ENCODE measurements around the gene SQOR. TPM values are rescaled to one million over a fixed set of nuclear protein-coding genes. Genes with fewer than 3 reads are reported as not detected.

Gene SQOR
- total RNA-seq, 4 donors from 2014 or later = 49.8 to 56.6 (median 55.2) TPM

DNA sequence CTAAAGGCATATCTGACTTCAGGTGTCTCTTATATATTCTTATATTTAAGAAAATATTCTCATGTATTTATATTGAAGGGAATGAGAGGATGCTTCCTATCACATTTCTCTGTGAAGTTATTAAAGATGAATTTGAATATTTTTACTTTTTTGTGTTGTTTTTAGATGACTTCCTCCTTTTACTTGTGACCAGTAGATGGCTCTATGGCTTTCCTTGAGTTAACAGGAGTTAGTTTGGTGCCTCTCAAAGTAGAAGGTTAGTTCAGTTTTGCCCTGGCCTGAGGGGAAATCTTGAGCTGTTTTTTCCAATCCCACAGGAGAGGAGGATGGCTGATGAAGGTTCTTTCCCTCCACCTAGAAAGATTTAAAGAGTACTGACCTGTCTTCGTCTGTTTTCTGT lies 80.7 kb downstream of the SQOR start:
- no peaks in the 10 kb centered on the region for H3K4me1 ChIP-seq
- H3K27me3 ChIP-seq = no peaks in the 10 kb centered on the region
- DNase-seq = no peak
- H3K9me3 ChIP-seq = no peaks in the 10 kb centered on the region
- H3K36me3 ChIP-seq = no peaks in the 10 kb centered on the region
- no peak overlapping the region for H3K27ac ChIP-seq
- no peak overlapping the region for H3K4me3 ChIP-seq (replicated peaks in 1 of 3)
- WGBS, 2 donors = 80 to 85% methylated on average over 1 of the region's 1 CpG
- no peak for TF ChIP-seq POLR2A (IDR thresholded peaks at IDR 0.05)
- TF ChIP-seq, protein P1, sequence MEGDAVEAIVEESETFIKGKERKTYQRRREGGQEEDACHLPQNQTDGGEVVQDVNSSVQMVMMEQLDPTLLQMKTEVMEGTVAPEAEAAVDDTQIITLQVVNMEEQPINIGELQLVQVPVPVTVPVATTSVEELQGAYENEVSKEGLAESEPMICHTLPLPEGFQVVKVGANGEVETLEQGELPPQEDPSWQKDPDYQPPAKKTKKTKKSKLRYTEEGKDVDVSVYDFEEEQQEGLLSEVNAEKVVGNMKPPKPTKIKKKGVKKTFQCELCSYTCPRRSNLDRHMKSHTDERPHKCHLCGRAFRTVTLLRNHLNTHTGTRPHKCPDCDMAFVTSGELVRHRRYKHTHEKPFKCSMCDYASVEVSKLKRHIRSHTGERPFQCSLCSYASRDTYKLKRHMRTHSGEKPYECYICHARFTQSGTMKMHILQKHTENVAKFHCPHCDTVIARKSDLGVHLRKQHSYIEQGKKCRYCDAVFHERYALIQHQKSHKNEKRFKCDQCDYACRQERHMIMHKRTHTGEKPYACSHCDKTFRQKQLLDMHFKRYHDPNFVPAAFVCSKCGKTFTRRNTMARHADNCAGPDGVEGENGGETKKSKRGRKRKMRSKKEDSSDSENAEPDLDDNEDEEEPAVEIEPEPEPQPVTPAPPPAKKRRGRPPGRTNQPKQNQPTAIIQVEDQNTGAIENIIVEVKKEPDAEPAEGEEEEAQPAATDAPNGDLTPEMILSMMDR (IDR thresholded peaks at IDR 0.05) = peak in 1 of 6 experiments; percentile 18
- intact Hi-C loops (cut with DNase I) = no loop called here

DNA sequence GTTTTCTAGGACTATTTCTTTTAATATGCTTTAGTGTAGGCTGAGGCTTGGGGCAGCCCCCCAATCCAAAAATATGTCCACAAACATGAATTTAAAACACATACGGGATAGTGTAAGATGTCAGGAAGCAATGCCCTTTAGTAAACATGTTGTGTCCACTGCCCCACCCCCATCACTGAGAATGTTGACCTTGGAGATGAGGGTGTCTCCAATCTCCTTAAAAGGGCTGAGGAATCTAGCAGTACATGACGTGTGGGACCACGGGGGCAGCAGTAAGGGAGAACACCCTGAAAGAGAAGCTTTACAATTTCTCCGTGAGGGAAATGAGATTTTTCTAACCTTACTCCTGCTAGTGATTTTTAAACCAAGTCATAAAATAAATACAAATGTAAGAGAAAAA lies 84.7 kb downstream of the SQOR start:
- WGBS, 2 donors = 58 to 62% methylated on average over 4 of the region's 4 CpGs
- Histone ChIP-seq H3K9me3 (no peaks in the 10 kb centered on the region), H3K36me3 (no peaks in the 10 kb centered on the region), H3K4me3 (replicated peaks in 1 of 3) (no peak overlapping the region), H3K27ac (no peak overlapping the region), H3K27me3 (no peaks in the 10 kb centered on the region), H3K4me1 (no peaks in the 10 kb centered on the region)
- intact Hi-C loops (cut with DNase I) = no loop called here
- no peak for DNase-seq
- TF ChIP-seq, protein P1 (IDR thresholded peaks at IDR 0.05) = no peak
- no peak for TF ChIP-seq POLR2A (IDR thresholded peaks at IDR 0.05)

DNA sequence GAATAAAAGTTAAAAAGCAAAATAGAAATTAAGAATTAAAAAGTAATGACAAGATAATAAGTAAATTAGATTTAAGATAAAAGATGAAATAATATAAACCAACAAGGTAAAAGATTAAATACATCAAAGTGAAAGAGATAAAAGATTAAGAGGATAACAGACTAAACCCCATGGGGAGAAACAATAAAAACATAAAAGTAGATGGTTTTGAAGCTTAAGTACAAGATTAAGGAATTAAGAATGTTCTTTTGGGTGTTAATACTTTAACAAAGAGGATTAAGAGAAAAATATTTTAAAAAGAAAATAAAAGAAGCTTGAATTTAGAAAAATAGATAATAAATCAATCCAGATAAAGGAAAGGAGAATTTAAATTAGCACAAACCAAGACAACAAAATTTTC lies 85.4 kb downstream of the SQOR start:
- Histone ChIP-seq H3K27me3 (no peaks in the 10 kb centered on the region), H3K4me3 (replicated peaks in 1 of 3) (no peak overlapping the region), H3K4me1 (no peaks in the 10 kb centered on the region), H3K9me3 (no peaks in the 10 kb centered on the region), H3K27ac (no peak overlapping the region), H3K36me3 (no peaks in the 10 kb centered on the region)
- no peak for DNase-seq
- TF ChIP-seq, protein P1 (IDR thresholded peaks at IDR 0.05) = no peak
- no peak for TF ChIP-seq POLR2A (IDR thresholded peaks at IDR 0.05)
- intact Hi-C loops (cut with DNase I) = no loop called here

DNA sequence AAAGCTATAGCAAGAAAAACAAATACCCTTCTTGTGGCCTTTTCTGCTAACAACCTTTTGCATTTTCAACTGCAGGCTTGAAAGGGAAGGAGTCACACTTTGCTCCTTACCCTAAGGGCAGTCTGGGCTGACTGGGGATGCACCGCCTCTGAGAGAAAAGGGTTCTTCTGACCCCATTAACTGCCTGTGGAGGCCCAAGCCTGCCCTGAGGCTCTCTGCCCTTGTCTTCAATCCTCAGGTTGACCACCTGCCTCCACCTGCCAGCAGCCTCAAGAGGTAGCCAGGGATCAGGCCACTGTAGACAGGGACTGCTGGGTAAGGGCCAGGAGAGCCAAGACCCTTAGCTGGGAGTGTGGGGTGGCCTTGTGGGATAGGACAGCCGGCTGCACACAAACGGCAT lies 93.8 kb downstream of the SQOR start:
- Histone ChIP-seq H3K4me3 (replicated peaks in 1 of 3) (no peak overlapping the region), H3K36me3 (no peaks in the 10 kb centered on the region), H3K27me3 (no peaks in the 10 kb centered on the region), H3K9me3 (no peaks in the 10 kb centered on the region), H3K27ac (no peak overlapping the region), H3K4me1 (peaks cover 0 to 8% of the 10 kb centered on the region in 2 donors)
- 89 to 90% methylated on average over 3 of the region's 3 CpGs for WGBS, 2 donors
- no peak for TF ChIP-seq POLR2A (IDR thresholded peaks at IDR 0.05)
- TF ChIP-seq, protein P1 (IDR thresholded peaks at IDR 0.05) = no peak
- no peak for DNase-seq
- intact Hi-C loops (cut with DNase I) = no loop called here

DNA sequence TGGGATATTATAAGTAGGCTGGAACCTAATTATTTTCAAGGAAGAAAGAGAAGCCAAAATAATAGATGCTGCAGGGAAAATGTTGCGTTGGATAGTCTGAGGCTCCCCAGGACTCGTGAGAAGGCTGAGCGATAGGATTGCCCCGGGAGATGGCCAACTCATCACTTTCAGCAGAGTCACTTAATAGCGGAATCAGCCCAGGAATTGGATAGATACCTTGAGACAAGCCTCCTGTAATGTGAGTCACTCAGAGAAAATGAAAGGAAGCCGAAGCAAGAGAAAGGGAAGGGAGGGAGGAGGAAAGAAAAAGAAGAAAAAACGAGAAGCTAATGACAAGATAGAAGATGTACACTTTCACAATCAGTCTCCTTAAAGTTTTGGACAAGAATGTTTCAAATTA lies 94.3 kb downstream of the SQOR start:
- Histone ChIP-seq H3K36me3 (no peaks in the 10 kb centered on the region), H3K9me3 (no peaks in the 10 kb centered on the region), H3K4me1 (peaks cover 0 to 8% of the 10 kb centered on the region in 2 donors), H3K27ac (no peak overlapping the region), H3K4me3 (replicated peaks in 1 of 3) (no peak overlapping the region), H3K27me3 (no peaks in the 10 kb centered on the region)
- DNase-seq = no peak
- TF ChIP-seq, protein P1 (IDR thresholded peaks at IDR 0.05) = no peak
- TF ChIP-seq POLR2A (IDR thresholded peaks at IDR 0.05) = no peak
- intact Hi-C loops (cut with DNase I) = no loop called here
- WGBS, 2 donors = 81 to 93% methylated on average over 7 of the region's 7 CpGs
